Embryonic facial prominence (tissue), 1 donor: ENCODE measurements around the gene KLHDC1.
"Not testable (repeated sequence)": the region's sequence is repeated elsewhere in the genome, so short reads cannot be mapped to it uniquely, and the experiment has no call there.

Source experiments
- DNase-seq: peaks from one replicate; pipeline ENCODE4 v3.0.0-alpha.2; 2016; ENCODE audit errors: extremely low spot score

Gene KLHDC1

DNA sequence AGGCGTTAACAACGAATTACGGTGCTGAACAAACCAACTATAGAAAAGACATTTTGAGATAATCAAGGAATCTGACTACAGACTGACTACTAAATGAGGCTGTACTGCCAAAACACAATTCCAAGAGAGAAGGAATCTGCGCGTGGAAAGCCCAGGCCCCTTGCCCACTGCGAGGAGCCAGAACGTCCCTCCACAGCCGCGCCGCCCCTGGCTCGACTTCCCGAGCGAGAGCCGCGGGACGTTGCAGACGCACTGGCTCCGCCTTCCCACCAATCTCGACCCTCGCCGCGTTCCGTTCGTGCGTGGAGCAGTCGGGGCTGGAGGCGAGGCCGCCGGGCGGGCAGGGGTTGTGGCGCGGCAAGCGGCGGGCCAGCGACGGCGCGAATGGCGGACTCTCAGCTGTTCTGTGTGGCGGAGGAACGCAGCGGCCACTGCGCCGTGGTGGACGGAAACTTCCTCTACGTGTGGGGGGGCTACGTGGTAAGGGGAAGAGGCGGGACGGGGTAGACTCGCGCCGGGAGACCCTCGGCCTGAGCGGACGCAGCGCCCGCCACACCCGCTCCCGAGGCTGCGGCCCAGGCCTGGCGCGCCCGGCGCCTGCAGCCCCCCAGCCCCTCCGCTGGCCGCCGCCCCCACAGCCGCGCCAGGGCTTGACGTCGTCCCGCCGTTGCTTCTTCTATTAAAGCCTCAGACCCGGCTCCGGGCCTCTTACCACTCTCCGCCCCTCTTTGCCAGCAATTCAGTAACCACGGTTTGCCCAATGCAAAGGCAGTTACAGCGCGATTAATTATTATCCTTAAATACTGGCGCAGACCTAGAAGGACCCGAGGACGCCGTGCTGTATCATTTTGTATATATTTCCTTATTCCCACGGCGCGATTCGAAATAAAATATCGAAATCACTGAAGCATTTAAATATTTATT, at the start of gene KLHDC1:
TSS of gene KLHDC1 (plus strand) at position 310 of the 924 bp plus-strand sequence. CDS start at position 385, 75 bp downstream.
- DNase-seq: peak; percentile 72

GRCh38 chr14:49653508-49653907, 39.4 kb upstream of the KLHDC1 start:
- DNase-seq: no peak

DNA sequence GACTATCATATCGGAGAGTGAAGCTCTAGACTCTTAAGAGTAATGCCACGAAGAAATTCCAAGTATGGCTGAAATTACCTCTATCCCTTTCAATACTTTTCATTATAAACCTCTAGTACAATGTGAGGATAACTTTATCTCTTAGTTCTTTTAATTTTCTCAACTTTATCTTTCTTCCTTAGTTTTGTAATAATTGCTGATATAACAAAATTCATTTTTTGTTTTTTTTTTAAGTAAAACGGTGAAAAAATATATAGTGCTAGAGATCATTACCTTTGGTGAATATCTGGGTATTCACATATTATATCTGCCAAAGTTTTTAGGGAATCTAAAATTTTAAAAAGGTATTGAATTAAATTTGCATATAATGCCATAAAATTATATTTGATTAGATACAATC, 38.4 kb upstream of the KLHDC1 start:
- DNase-seq: no peak

- DNase-seq: not testable (repeated sequence)
Observed at GRCh38 chr14:49657500-49657899, 35.4 kb upstream of the KLHDC1 start.

DNA sequence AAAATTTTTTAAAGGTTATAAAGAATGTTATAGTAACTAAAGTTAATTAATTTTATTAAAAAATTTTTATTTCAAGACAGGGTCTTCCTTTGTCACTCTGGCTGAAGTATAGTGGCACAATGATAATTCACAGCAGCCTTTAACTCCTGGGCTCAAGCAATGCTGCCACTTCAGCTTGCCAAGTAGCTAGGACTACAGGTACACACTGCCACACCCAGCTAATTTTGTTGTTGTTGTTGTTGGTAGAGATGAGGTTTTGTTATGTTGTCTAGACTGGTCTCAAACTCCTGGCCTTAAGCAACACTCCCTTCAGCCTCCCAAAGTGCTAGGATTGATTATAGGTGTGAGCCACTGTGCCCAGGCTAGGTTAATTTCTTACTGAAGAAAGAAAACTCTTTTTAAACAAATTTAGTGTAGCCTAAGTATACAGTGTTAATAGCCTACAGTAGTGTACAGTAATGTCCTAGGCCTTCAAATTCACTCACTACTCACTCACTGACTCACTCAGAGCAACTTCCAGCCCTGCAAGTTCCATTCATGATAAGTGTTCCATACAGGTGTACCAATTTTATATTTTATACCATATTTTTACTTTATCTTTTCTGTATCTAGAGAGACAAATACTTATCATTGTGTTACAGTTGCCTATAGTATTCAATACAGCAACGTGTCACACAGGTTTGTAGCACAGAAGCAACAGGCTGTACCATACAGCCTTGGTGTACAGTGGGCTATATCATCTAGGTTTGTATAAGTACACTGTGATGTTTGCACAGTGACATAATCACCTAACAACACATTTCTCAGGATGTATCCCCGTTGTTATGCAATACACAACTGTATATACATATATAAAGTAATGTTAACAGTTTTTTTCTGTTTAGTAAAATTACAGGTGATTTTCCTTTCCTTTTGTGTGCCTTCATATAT, 33.1 kb upstream of the KLHDC1 start:
- no peak for DNase-seq

GRCh38 chr14:49670475-49670874, 22.4 kb upstream of the KLHDC1 start:
- DNase-seq: no peak

GRCh38 chr14:49673586-49673985, 19.3 kb upstream of the KLHDC1 start:
- DNase-seq: no peak

DNA sequence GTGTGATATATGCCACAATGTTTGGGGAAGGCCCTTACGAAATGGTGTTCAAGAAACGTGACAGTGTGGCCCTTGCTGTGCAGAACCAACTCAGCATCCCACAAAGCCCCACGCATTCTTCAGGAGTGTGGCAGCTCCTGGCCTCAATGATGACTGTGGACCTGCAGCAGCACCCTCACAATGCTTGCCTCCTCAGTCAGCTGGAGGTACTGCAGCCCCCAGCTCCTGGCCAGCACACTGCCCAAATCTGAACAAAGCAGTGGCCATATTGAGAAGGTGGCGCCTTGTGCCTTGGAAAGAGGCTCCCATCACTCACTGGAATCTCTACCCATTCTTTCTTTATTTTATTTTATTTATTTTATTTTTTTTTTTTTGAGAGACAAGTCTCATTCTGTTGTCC, 15.3 kb upstream of the KLHDC1 start:
- no peak for DNase-seq

GRCh38 chr14:49679271-49679670, 13.6 kb upstream of the KLHDC1 start:
- DNase-seq: no peak

DNA sequence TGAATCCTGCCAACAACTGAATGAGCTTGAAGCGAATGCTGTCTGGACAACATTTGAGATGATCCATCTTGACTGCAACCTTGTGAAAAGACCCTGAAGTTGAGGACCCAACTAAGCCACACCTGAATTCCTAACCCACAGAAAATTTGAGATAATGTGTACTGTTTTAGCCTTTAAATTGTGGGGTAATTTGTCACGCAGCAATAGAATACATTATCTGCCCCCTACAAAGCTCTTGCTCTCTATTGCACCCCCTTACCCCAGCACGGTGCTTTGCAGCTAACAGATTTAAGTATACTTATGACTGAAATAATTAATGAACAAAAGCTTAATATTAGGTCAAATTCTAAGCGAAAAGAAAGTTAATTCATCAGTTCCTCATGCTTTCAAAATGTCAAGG, 6.5 kb upstream of the KLHDC1 start:
- no peak for DNase-seq

- DNase-seq: peak; percentile 32
Observed at GRCh38 chr14:49687942-49688700, 4.8 kb upstream of the KLHDC1 start, which contains the start of gene POLE2. POLE2 (minus strand) TSS chr14:49688214; CDS start chr14:49688203, 11 bp downstream.

GRCh38 chr14:49688701-49689030, 4.3 kb upstream of the KLHDC1 start:
- DNase-seq: no peak

DNA sequence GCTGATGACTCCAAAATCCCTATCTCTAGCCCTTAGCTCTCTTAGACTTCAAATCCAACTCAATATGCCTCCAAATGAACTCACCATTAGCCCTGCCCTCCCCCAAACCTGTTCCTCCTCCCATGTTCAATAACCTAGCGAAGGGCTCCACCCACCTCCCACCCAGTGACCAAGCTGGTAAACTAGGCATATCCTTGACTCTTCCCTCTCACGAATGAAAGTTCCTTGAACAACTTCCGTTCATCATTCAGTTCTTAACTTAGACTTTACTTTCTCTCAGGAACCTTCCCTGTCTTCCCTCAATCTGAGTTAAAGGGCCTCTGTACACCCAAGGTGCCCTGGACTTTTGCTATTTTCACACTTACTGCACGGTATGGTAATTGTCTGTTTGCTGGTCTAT, 1.9 kb upstream of the KLHDC1 start:
- no peak for DNase-seq

GRCh38 chr14:49692193-49692757, 645 bp upstream of the KLHDC1 start:
- peak; percentile 27 for DNase-seq

GRCh38 chr14:49693735-49694124, 810 bp downstream of the KLHDC1 start:
- not testable (repeated sequence) for DNase-seq

- DNase-seq: no peak
Observed at GRCh38 chr14:49702725-49703124, 9.8 kb downstream of the KLHDC1 start.

DNA sequence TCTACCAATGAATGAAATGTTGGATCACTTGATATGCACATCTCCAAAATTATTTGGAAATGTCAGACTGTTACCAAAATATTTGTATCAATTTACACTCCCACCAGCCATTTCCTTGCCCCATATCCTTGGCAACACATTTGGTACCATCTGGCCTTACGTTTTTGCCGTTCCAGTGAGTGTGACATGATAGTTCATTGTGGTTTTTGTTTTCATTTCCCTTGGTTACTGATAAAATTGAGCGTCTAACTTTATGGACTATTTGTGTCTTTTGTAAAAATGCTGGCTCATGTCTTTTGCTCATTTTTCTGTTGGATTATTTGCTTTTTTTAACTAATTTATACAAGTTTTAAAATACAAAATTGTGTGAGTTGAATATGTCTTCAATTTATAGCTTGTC, 11.0 kb downstream of the KLHDC1 start:
- no peak for DNase-seq

GRCh38 chr14:49704471-49704870, 11.6 kb downstream of the KLHDC1 start:
- DNase-seq: not testable (repeated sequence)

DNA sequence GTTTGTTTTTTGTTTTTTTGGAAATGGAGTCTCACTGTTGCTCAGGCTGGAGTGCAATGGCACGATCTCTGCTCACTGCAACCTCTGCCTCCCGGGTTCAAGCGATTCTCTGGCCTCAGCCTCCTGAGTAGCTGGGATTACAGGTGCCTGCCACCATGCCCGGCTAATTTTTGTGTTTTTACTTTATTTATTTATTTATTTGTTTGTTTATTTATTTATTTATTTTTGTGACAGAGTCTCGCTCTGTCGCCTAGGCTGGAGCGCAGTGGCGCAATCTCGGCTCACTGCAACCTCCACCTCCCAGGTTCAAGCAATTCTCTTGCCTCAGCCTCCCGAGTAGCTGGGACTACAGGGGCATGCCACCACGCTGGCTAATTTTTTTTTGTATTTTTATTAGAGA, 18.1 kb downstream of the KLHDC1 start:
- not testable (repeated sequence) for DNase-seq

DNA sequence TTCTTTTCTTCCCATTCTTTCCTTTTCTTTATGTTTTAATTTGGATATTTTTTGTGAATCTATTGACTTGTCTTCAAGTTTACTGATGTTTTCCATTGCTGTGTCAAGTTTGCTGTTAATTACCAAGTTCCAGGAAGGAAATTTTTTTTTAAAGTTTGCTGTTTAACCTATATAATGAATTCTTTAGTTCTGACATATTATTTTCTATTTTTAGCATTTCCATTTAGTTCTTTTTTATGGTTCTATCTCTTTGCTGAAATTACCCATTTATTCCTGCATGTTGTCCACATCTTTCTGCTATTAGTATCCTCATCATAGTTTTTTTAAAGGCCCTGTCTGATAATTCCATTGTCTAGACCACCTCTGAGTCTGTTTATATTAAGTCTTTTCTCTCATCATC, 27.8 kb downstream of the KLHDC1 start:
- DNase-seq: no peak

- DNase-seq: not testable (repeated sequence)
Observed at GRCh38 chr14:49721733-49722435, 29.0 kb downstream of the KLHDC1 start.
